ENCODE measurements around the gene TTLL5.
A peak's percentile ranks its signal among the peaks of the same experiment; 100 is the strongest.

The TTLL5 gene

DNA sequence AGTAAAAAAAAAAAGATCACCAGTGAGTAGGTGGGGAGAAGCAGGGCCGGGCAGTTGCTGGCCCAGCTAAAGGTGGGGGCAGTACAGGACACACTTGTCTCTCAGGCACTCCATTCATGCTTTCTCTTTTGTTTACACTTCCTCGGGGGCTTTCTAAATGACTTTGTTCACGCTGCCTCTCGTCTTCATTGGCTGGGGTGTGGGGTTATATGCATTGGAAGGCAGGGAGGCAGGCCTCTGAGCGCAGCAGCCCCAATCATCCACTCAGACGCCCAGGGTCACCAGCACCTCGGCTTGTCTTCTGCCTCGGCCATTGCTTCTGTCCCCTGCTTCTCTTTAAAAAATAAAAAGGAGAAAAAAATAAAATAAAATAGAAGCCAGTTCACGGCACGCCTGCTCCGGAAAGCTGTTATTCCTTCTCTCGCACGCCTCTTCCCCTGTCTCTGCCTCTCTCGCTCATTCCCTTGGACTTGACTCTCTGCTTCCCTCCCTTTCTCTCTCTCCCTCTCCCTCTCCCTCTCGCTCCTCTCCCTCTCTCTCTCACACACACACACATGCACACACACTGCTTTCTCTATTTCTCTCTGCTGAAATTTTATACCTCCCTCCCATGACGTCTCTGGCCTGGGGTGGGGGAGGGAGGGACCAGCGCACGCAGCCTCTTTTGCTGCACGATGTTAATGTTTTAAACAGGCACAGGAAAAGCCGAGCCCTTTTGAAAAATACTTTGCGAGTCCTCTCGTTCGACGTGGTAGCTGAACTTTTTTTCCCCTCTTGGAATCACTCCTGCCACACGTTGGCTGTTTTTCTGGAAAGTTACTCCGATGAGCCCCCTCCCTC lies 320.6 kb downstream of the TTLL5 start, which contains the start of gene TGFB3:
Gene TGFB3 (minus strand): TSS at position 570 of the 840 bp plus-strand sequence. CDS start 1,102 bp downstream, outside the sequence.
- Histone ChIP-seq H3K9ac (ENCODE audit: low read length) (peak within 1 kb of the TSS; percentile 53), H3K27me3 (ENCODE audit: control insufficient read depth, insufficient read depth, low read length) (no peaks in the 10 kb centered on the region), H3K27ac (ENCODE audit: low read depth, low read length) (peak within 1 kb of the TSS; percentile 93), H3K36me3 (ENCODE audit: control insufficient read depth, insufficient read depth, low read length) (no peaks in the 10 kb centered on the region), H3K4me1 (ENCODE audit: control insufficient read depth, insufficient read depth, low read length) (peaks cover 16% of the 10 kb centered on the region), H3K4me3 (ENCODE audit: low read length) (peak within 1 kb of the TSS; percentile 74)

DNA sequence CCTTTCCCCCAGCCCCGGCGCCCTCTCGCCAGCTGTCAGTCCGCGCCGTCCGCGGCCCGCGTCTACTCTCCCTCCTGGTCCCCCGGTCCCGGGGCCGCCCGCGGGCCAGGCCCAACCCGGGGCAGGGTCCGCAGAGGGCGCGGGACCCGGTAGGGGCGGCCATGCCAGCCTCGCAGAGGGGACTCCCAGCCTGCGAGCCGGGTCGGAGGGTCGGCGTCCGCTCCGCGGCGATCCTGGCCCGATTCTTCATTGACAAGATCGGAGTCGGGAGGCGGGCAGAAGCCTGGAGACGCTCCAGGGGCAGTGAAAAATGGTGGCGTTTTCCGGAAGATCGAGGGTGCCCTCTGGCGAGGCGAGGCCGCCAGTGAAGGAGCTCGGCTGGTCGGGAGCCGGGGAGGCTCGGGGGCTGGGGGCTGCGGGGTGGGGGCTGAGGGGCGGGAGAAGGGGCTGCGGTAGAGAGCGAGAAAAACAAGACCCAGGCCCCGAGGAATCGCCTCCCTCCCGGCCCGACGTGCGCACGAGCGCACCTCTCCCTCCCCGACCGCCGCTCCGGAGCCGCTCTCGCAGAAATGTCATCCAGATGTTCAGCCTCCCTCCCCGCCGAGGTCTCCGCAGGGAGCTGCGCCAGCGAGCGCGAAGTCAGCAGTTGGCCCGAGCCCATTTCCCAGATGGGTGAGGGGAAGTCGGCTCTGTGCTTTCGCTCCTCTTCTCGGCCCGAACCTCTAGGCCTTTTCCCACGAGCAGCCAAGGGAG lies 321.4 kb downstream of the TTLL5 start:
- H3K4me1 ChIP-seq (ENCODE audit: control insufficient read depth, insufficient read depth, low read length): peaks cover 19% of the 10 kb centered on the region
- H3K27me3 ChIP-seq (ENCODE audit: control insufficient read depth, insufficient read depth, low read length): no peaks in the 10 kb centered on the region

GRCh38 chr14:75983019-75983358 lies 321.9 kb downstream of the TTLL5 start:
- no peak overlapping the region for H3K9ac ChIP-seq (ENCODE audit: low read length)

More for the DNA sequence above, 321.4 kb downstream of the TTLL5 start:
- Histone ChIP-seq H3K4me3 (ENCODE audit: low read length) (peak overlapping the region; percentile 74), H3K36me3 (ENCODE audit: control insufficient read depth, insufficient read depth, low read length) (no peaks in the 10 kb centered on the region), H3K9ac (ENCODE audit: low read length) (peak overlapping the region; percentile 26), H3K27ac (ENCODE audit: low read depth, low read length) (peak overlapping the region; percentile 93)

GRCh38 chr14:75984674-75985073 lies 323.6 kb downstream of the TTLL5 start:
- Histone ChIP-seq H3K4me1 (ENCODE audit: control insufficient read depth, insufficient read depth, low read length) (peaks cover 16% of the 10 kb centered on the region), H3K9ac (ENCODE audit: low read length) (no peak overlapping the region), H3K27ac (ENCODE audit: low read depth, low read length) (no peak overlapping the region), H3K36me3 (ENCODE audit: control insufficient read depth, insufficient read depth, low read length) (no peaks in the 10 kb centered on the region), H3K4me3 (ENCODE audit: low read length) (no peak overlapping the region), H3K27me3 (ENCODE audit: control insufficient read depth, insufficient read depth, low read length) (no peaks in the 10 kb centered on the region)

More at GRCh38 chr14:75983019-75983358, 321.9 kb downstream of the TTLL5 start:
- Histone ChIP-seq H3K4me3 (ENCODE audit: low read length) (peak overlapping the region; percentile 51), H3K27me3 (ENCODE audit: control insufficient read depth, insufficient read depth, low read length) (no peaks in the 10 kb centered on the region), H3K27ac (ENCODE audit: low read depth, low read length) (peak overlapping the region; percentile 93), H3K4me1 (ENCODE audit: control insufficient read depth, insufficient read depth, low read length) (peaks cover 19% of the 10 kb centered on the region), H3K36me3 (ENCODE audit: control insufficient read depth, insufficient read depth, low read length) (no peaks in the 10 kb centered on the region)

DNA sequence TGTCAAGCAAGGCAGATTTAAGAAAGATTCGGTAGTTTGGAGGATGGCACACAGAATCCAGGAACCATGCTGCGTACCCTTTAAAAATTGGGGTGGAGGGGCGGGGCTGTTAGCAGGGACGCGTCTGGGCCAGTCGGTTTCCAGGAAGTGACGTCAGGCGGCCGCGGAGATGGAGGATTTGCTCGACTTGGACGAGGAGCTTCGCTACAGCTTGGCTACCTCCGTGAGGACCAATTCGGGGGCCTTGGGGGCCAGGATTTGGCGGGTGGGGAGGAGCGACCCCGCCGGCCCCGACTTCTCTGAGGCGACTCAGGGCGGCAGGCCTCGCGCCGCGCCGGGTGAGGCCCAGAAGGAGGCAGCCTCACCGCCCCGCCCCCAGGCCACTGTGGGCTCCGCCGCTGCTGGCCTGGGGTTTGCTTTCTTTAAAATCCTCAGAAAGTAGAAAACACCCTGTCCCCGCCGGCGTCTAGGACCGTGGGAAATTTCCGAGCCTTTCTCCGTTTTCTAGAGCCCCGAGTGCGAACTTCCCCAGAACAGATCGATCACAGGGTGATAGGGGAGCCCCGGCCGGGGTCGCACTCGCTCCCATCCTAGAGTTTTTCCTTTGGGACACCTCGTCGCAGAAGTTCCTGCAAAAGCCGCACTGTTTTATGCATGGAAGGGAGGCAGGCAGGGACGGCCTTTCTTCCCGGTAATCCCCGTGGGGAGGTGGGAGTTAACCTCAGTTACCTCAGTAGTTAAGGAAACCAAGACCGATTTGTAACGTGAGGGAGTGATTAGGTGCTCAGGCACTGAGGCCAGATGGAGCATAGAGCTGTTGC lies 324.8 kb downstream of the TTLL5 start, which contains the start of gene IFT43:
Gene IFT43 (plus strand): TSS at position 146 of the 821 bp plus-strand sequence. CDS start 24 bp downstream, at position 170.
- H3K27ac ChIP-seq (ENCODE audit: low read depth, low read length): peak within 1 kb of the TSS; percentile 78

DNA sequence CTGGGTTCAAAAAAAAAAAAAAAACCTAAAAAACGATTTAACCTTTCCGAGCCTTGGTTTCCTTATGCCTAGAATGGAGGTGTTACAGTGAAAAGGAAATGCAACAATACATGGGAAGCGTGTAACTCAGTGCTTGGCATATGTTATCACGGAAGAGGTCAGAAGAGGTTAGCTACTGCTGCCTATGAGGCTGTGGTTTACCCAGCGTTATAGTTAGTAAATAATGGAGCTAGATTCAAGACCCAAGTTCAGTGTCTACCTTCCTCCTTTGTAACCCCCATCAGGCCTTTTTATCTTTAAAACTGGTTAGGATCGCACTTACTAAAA lies 325.4 kb downstream of the TTLL5 start:
- Histone ChIP-seq H3K27ac (ENCODE audit: low read depth, low read length) (peak overlapping the region; percentile 78), H3K4me3 (ENCODE audit: low read length) (peak overlapping the region; percentile 87), H3K4me1 (ENCODE audit: control insufficient read depth, insufficient read depth, low read length) (peaks cover 8% of the 10 kb centered on the region), H3K36me3 (ENCODE audit: control insufficient read depth, insufficient read depth, low read length) (no peaks in the 10 kb centered on the region), H3K27me3 (ENCODE audit: control insufficient read depth, insufficient read depth, low read length) (no peaks in the 10 kb centered on the region), H3K9ac (ENCODE audit: low read length) (no peak overlapping the region)

More for the DNA sequence above, 324.8 kb downstream of the TTLL5 start, which contains the start of gene IFT43:
- Histone ChIP-seq H3K4me3 (ENCODE audit: low read length) (peak within 1 kb of the TSS; percentile 87), H3K4me1 (ENCODE audit: control insufficient read depth, insufficient read depth, low read length) (peaks cover 12% of the 10 kb centered on the region), H3K36me3 (ENCODE audit: control insufficient read depth, insufficient read depth, low read length) (no peaks in the 10 kb centered on the region), H3K9ac (ENCODE audit: low read length) (peak within 1 kb of the TSS; percentile 49), H3K27me3 (ENCODE audit: control insufficient read depth, insufficient read depth, low read length) (no peaks in the 10 kb centered on the region)

- no peaks in the 10 kb centered on the region for H3K36me3 ChIP-seq (ENCODE audit: control insufficient read depth, insufficient read depth, low read length)
- H3K27ac ChIP-seq (ENCODE audit: low read depth, low read length): no peak overlapping the region
- H3K4me1 ChIP-seq (ENCODE audit: control insufficient read depth, insufficient read depth, low read length): peaks cover 16% of the 10 kb centered on the region
- H3K4me3 ChIP-seq (ENCODE audit: low read length): no peak overlapping the region
- no peaks in the 10 kb centered on the region for H3K27me3 ChIP-seq (ENCODE audit: control insufficient read depth, insufficient read depth, low read length)
- H3K9ac ChIP-seq (ENCODE audit: low read length): no peak overlapping the region
Observed at GRCh38 chr14:75987201-75987970, 326.3 kb downstream of the TTLL5 start.

- H3K9ac ChIP-seq (ENCODE audit: low read length): no peak overlapping the region
- no peaks in the 10 kb centered on the region for H3K27me3 ChIP-seq (ENCODE audit: control insufficient read depth, insufficient read depth, low read length)
- no peak overlapping the region for H3K4me3 ChIP-seq (ENCODE audit: low read length)
- H3K27ac ChIP-seq (ENCODE audit: low read depth, low read length): no peak overlapping the region
- peaks cover 3% of the 10 kb centered on the region for H3K36me3 ChIP-seq (ENCODE audit: control insufficient read depth, insufficient read depth, low read length)
- peaks cover 16% of the 10 kb centered on the region for H3K4me1 ChIP-seq (ENCODE audit: control insufficient read depth, insufficient read depth, low read length)
Observed at GRCh38 chr14:75989134-75989533, 328.1 kb downstream of the TTLL5 start.

GRCh38 chr14:75990297-75990696 lies 329.3 kb downstream of the TTLL5 start:
- Histone ChIP-seq H3K4me1 (ENCODE audit: control insufficient read depth, insufficient read depth, low read length) (peaks cover 23% of the 10 kb centered on the region), H3K27me3 (ENCODE audit: control insufficient read depth, insufficient read depth, low read length) (no peaks in the 10 kb centered on the region), H3K27ac (ENCODE audit: low read depth, low read length) (no peak overlapping the region), H3K36me3 (ENCODE audit: control insufficient read depth, insufficient read depth, low read length) (peaks cover 3% of the 10 kb centered on the region), H3K4me3 (ENCODE audit: low read length) (no peak overlapping the region), H3K9ac (ENCODE audit: low read length) (no peak overlapping the region)

- peaks cover 23% of the 10 kb centered on the region for H3K4me1 ChIP-seq (ENCODE audit: control insufficient read depth, insufficient read depth, low read length)
- H3K9ac ChIP-seq (ENCODE audit: low read length): no peak overlapping the region
- H3K36me3 ChIP-seq (ENCODE audit: control insufficient read depth, insufficient read depth, low read length): peaks cover 3% of the 10 kb centered on the region
- H3K4me3 ChIP-seq (ENCODE audit: low read length): no peak overlapping the region
- peak overlapping the region; percentile 62 for H3K27ac ChIP-seq (ENCODE audit: low read depth, low read length)
- no peaks in the 10 kb centered on the region for H3K27me3 ChIP-seq (ENCODE audit: control insufficient read depth, insufficient read depth, low read length)
Observed at GRCh38 chr14:75991753-75992152, 330.7 kb downstream of the TTLL5 start.

GRCh38 chr14:75993567-75994041 lies 332.6 kb downstream of the TTLL5 start:
- H3K27ac ChIP-seq (ENCODE audit: low read depth, low read length): no peak overlapping the region
- peaks cover 9% of the 10 kb centered on the region for H3K36me3 ChIP-seq (ENCODE audit: control insufficient read depth, insufficient read depth, low read length)
- peaks cover 20% of the 10 kb centered on the region for H3K4me1 ChIP-seq (ENCODE audit: control insufficient read depth, insufficient read depth, low read length)
- no peaks in the 10 kb centered on the region for H3K27me3 ChIP-seq (ENCODE audit: control insufficient read depth, insufficient read depth, low read length)
- no peak overlapping the region for H3K9ac ChIP-seq (ENCODE audit: low read length)
- no peak overlapping the region for H3K4me3 ChIP-seq (ENCODE audit: low read length)

Measured in rectal smooth muscle tissue (tissue), 1 donor.